K562 (cell line): ENCODE results near the gene SFXN3. TPM values are rescaled to one million over a fixed set of nuclear protein-coding genes. Genes with fewer than 3 reads are reported as not detected.

Source experiments
- CTBP1 ChIP-seq: fragments of 450-650 bp; IDR thresholded peaks from 2 replicates; pipeline ENCODE4 v1.6.1; 2016; ENCODE audit warnings: borderline replicate concordance
- DEAF1 ChIP-seq: fragments of 450-650 bp; formaldehyde crosslinking; IDR thresholded peaks from 2 replicates; pipeline ENCODE4 v1.4.0; 2020; ENCODE audit warnings: mild to moderate bottlenecking, moderate library complexity
- ESRRA ChIP-seq: fragments of 450-650 bp; IDR thresholded peaks from 2 replicates; pipeline ENCODE4 v1.6.1; 2014; ENCODE audit warnings: low read depth, mild to moderate bottlenecking, moderate library complexity, borderline replicate concordance
- ETV6 ChIP-seq, 3 experiments: fragments of 150-350 bp in 1 of 3; sonication (generic) in 1 of 3; formaldehyde crosslinking in 1 of 3; IDR thresholded peaks; 2 replicates each; pipeline versions ENCODE4 v1.6.1 to v1.8.0; 2014 to 2022; ENCODE audit warnings: borderline replicate concordance in 2 of 3, low read depth in 2 of 3, antibody characterized with exemption in 1 of 3, low read length in 1 of 3, mild to moderate bottlenecking in 1 of 3, missing genetic modification reagents in 1 of 3
- GTF2B ChIP-seq: IDR thresholded peaks from 2 replicates; pipeline ENCODE4 v1.6.1; 2011; ENCODE audit not compliant: insufficient read length; ENCODE audit errors: extremely low read depth
- KLF13 ChIP-seq: fragments of 450-650 bp; IDR thresholded peaks from 2 replicates; pipeline ENCODE4 v1.6.1; 2016; ENCODE audit warnings: missing genetic modification characterization, low read depth, mild to moderate bottlenecking, missing compliant biosample characterization, moderate library complexity, borderline replicate concordance
- MTF1 ChIP-seq: fragments of 250-450 bp; sonication (Bioruptor Pico); IDR thresholded peaks from 2 replicates; pipeline ENCODE4 v1.9.0; 2021; ENCODE audit warnings: moderate library complexity, mild to moderate bottlenecking, inconsistent platforms, borderline replicate concordance
- RAD21 ChIP-seq, 2 experiments: fragments of 250-450 bp in 1 of 2; fragments of 450-650 bp in 1 of 2; sonication (Bioruptor Pico) in 1 of 2; formaldehyde crosslinking in 1 of 2; IDR thresholded peaks in 1 of 2; conservative IDR thresholded peaks in 1 of 2; 2 replicates each; pipeline versions ENCODE4 v1.4.0 to v1.8.0; 2020 to 2022; ENCODE audit warnings: mild to moderate bottlenecking in 2 of 2, moderate library complexity in 1 of 2
- REST ChIP-seq, 2 experiments: fragments of 450-650 bp; formaldehyde crosslinking in 1 of 2; IDR thresholded peaks; 2 replicates each; pipeline versions ENCODE4 v1.4.0 to v1.6.1; 2014 to 2020; ENCODE audit warnings: mild to moderate bottlenecking in 2 of 2, borderline replicate concordance in 1 of 2, low read depth in 1 of 2
- SIN3A ChIP-seq, 2 experiments: fragments of 150-350 bp in 1 of 2; IDR thresholded peaks; 2 replicates each; pipeline ENCODE4 v1.6.1; 2011 to 2016; ENCODE audit warnings: borderline replicate concordance in 2 of 2, low read depth in 2 of 2, low read length in 2 of 2, mild to moderate bottlenecking in 2 of 2, moderate library complexity in 2 of 2; ENCODE audit not compliant: control insufficient read depth in 1 of 2
- SP1 ChIP-seq: sonication (generic); formaldehyde crosslinking; IDR thresholded peaks from 2 replicates; pipeline ENCODE4 v1.8.1; 2022; ENCODE audit warnings: mild to moderate bottlenecking, missing genetic modification reagents
- SP2 ChIP-seq: IDR thresholded peaks from 2 replicates; pipeline ENCODE4 v1.6.1; 2011; ENCODE audit warnings: mild to moderate bottlenecking, low read depth, low read length, moderate library complexity; ENCODE audit not compliant: poor library complexity, severe bottlenecking; ENCODE audit errors: extremely low read depth
- TCF7L2 ChIP-seq: fragments of 150-350 bp; IDR thresholded peaks from 2 replicates; pipeline ENCODE4 v1.6.1; 2016; ENCODE audit warnings: low read depth, mild to moderate bottlenecking, low read length, moderate library complexity
- ZNF146 ChIP-seq: IDR thresholded peaks from one replicate; pipeline ENCODE4 v1.6.1; 2018; ENCODE audit warnings: missing compliant biosample characterization; ENCODE audit not compliant: unreplicated experiment
- ZNF830 ChIP-seq: fragments of 250-450 bp; sonication (Bioruptor Pico); IDR thresholded peaks from 2 replicates; pipeline ENCODE4 v1.5.0; 2021; ENCODE audit warnings: mild to moderate bottlenecking
- polyA plus RNA-seq, 8 experiments: library from polyadenylated mRNA; depleted of rRNA in 4 of 8; stranded (reverse) in 5 of 8; unstranded in 3 of 8; fragments of >200 nt; fragmentation: Nextera tagmentation in 2 of 8; fragmentation: Illumina TruSeq in 1 of 8; extraction: Ambion mirVana in 2 of 8; extraction: Trizol in 1 of 8; gene quantifications; 2 replicates each; pipeline versions ENCODE4 v1.2.1 to v1.2.3, GENCODE V29; 2011 to 2014; ENCODE audit warnings: inconsistent platforms in 1 of 8, missing spikeins in 1 of 8
- total RNA-seq, 7 experiments: library from RNA; depleted of rRNA in 6 of 7; stranded (reverse); fragments of >200 nt in 6 of 7; fragmentation: Illumina TruSeq in 2 of 7; extraction: Trizol in 2 of 7; gene quantifications; 2 replicates each; pipeline versions ENCODE4 v1.2.1 to v1.2.3, GENCODE V29; 2011 to 2021; ENCODE audit warnings: low replicate concordance in 1 of 7

The SFXN3 gene
- total and polyA plus RNA-seq, 9 of the 15 experiments (the other 6 are each of a cell fraction or from before 2014, with no cell fraction given), result 0.24 to 4.6 (median 0.86) TPM

GRCh38 chr10:101041252-101041761 lies 10.3 kb downstream of the SFXN3 start (continued):
- TF ChIP-seq DEAF1 (CRISPR knock-in tag), result peak; percentile 40; the same call in 1 of the 2 replicates
- TF ChIP-seq SIN3A (IDR thresholded peaks at IDR 0.05; ENCODE audit: borderline replicate concordance in 2 of 2, control insufficient read depth in 1 of 2, low read depth in 2 of 2, low read length in 2 of 2), result no peak
- no peak for TF ChIP-seq MTF1 (CRISPR knock-in tag)
- no peak for TF ChIP-seq SP2
- TF ChIP-seq ZNF830 (CRISPR knock-in tag), result no peak
- TF ChIP-seq ETV6 (IDR thresholded peaks at IDR 0.05; ENCODE audit: borderline replicate concordance in 1 of 2, low read depth in 2 of 2, low read length in 1 of 2), result no peak
- TF ChIP-seq ETV6 (CRISPR knock-in tag; IDR thresholded peaks at IDR 0.05; ENCODE audit: borderline replicate concordance), result no peak
- TF ChIP-seq GTF2B, result no peak
- TF ChIP-seq RAD21 (CRISPR knock-in tag; conservative IDR thresholded peaks at IDR 0.05 in 1 of 2, IDR thresholded peaks at IDR 0.05 in 1 of 2), result peak; percentile 50 to 76
- TF ChIP-seq KLF13 (tag), result no peak
- TF ChIP-seq REST (IDR thresholded peaks at IDR 0.05; ENCODE audit: borderline replicate concordance), result peak; percentile 61
- no peak for TF ChIP-seq REST (CRISPR knock-in tag; IDR thresholded peaks at IDR 0.05; ENCODE audit: low read depth)
- no peak for TF ChIP-seq CTBP1
- TF ChIP-seq ESRRA, result no peak
- TF ChIP-seq TCF7L2, result no peak
- no peak for TF ChIP-seq ZNF146 (CRISPR knock-in tag)
- no peak for TF ChIP-seq SP1 (CRISPR knock-in tag)
